Liver (tissue), 9 donors: ENCODE data around the gene CTPS2. TPM values are rescaled to one million over a fixed set of nuclear protein-coding genes. Genes with fewer than 3 reads are reported as not detected.

Experiments
- DNase-seq: peaks from one replicate; pipeline ENCODE4 v3.0.0-alpha.2; 2017; ENCODE audit warnings: low spot score
- H3K27ac ChIP-seq, 2 donors: one replicate each; pipeline ENCODE4 v1.7.0; 2013; ENCODE audit warnings: inconsistent platforms in 2 of 2, low read length in 2 of 2, control low read depth in 1 of 2, low read depth in 1 of 2, mild to moderate bottlenecking in 1 of 2
- H3K27me3 ChIP-seq, 4 donors: one replicate each; pipeline versions ENCODE4 v1.6.1 to v1.7.0; 2013; ENCODE audit warnings: low read length in 3 of 4, inconsistent platforms in 1 of 4, mild to moderate bottlenecking in 1 of 4, moderate library complexity in 1 of 4; ENCODE audit not compliant: control insufficient read depth in 4 of 4, insufficient read depth in 4 of 4
- H3K36me3 ChIP-seq, 4 donors: one replicate each; pipeline versions ENCODE4 v1.6.1 to v1.7.0; 2013; ENCODE audit warnings: low read length in 3 of 4, mild to moderate bottlenecking in 3 of 4, low read depth in 1 of 4, moderate library complexity in 1 of 4; ENCODE audit not compliant: control insufficient read depth in 4 of 4, insufficient read depth in 3 of 4
- H3K4me1 ChIP-seq, 4 donors: one replicate each; pipeline versions ENCODE4 v1.6.1 to v1.7.0; 2013; ENCODE audit warnings: low read length in 3 of 4, mild to moderate bottlenecking in 3 of 4, moderate library complexity in 1 of 4; ENCODE audit not compliant: control insufficient read depth in 4 of 4, insufficient read depth in 4 of 4
- H3K4me3 ChIP-seq, 3 donors: one replicate each; pipeline versions ENCODE4 v1.6.1 to v1.7.0; 2013; ENCODE audit warnings: low read length in 3 of 3, control low read depth in 1 of 3, low read depth in 1 of 3, mild to moderate bottlenecking in 1 of 3
- H3K9ac ChIP-seq, 2 donors: one replicate each; pipeline ENCODE4 v1.7.0; 2013; ENCODE audit warnings: low read length in 2 of 2, mild to moderate bottlenecking in 2 of 2, moderate library complexity in 2 of 2, control low read depth in 1 of 2, low read depth in 1 of 2
- H3K9me3 ChIP-seq, 4 donors: one replicate each; pipeline versions ENCODE4 v1.6.1 to v1.7.0; 2013; ENCODE audit warnings: low read length in 3 of 4; ENCODE audit not compliant: control insufficient read depth in 4 of 4
- ATF3 ChIP-seq: IDR thresholded peaks from 2 replicates; pipeline ENCODE4 v1.6.1; 2016; ENCODE audit warnings: antibody characterized with exemption
- EGR1 ChIP-seq, 2 donors: IDR thresholded peaks; 2 replicates each; pipeline ENCODE4 v1.6.1; 2016 to 2018; ENCODE audit warnings: antibody characterized with exemption in 2 of 2, low read depth in 2 of 2
- FOXA1 ChIP-seq: IDR thresholded peaks from 2 replicates; pipeline ENCODE4 v1.6.1; 2016; ENCODE audit warnings: antibody characterized with exemption
- FOXA2 ChIP-seq: IDR thresholded peaks from 2 replicates; pipeline ENCODE4 v1.6.1; 2016; ENCODE audit warnings: antibody characterized with exemption
- GABPA ChIP-seq, 2 donors: IDR thresholded peaks in 1 of 2; conservative IDR thresholded peaks in 1 of 2; 2 replicates each; pipeline ENCODE4 v1.6.1; 2016; ENCODE audit warnings: antibody characterized with exemption in 2 of 2, mild to moderate bottlenecking in 1 of 2, moderate library complexity in 1 of 2
- HNF4A ChIP-seq, 2 donors: conservative IDR thresholded peaks; 2 replicates each; pipeline ENCODE4 v1.6.1; 2016; ENCODE audit warnings: antibody characterized with exemption in 2 of 2, mild to moderate bottlenecking in 2 of 2
- HNF4G ChIP-seq: IDR thresholded peaks from 2 replicates; pipeline ENCODE4 v1.6.1; 2016; ENCODE audit warnings: antibody characterized with exemption
- JUND ChIP-seq, 2 donors: IDR thresholded peaks; 2 replicates each; pipeline ENCODE4 v1.6.1; 2016; ENCODE audit warnings: antibody characterized with exemption in 2 of 2
- NR2F2 ChIP-seq: IDR thresholded peaks from 2 replicates; pipeline ENCODE4 v1.6.1; 2016; ENCODE audit warnings: antibody characterized with exemption
- RAD21 ChIP-seq, 2 donors: IDR thresholded peaks; 2 replicates each; pipeline ENCODE4 v1.6.1; 2016; ENCODE audit warnings: antibody characterized with exemption in 2 of 2, mild to moderate bottlenecking in 2 of 2
- REST ChIP-seq: IDR thresholded peaks from 2 replicates; pipeline ENCODE4 v1.6.1; 2016; ENCODE audit warnings: antibody characterized with exemption, mild to moderate bottlenecking
- RXRA ChIP-seq, 2 donors: IDR thresholded peaks; 2 replicates each; pipeline ENCODE4 v1.6.1; 2017 to 2018; ENCODE audit warnings: antibody characterized with exemption in 2 of 2, mild to moderate bottlenecking in 1 of 2
- TAF1 ChIP-seq: conservative IDR thresholded peaks from 2 replicates; pipeline ENCODE4 v1.6.1; 2016; ENCODE audit warnings: antibody characterized with exemption, mild to moderate bottlenecking
- YY1 ChIP-seq: IDR thresholded peaks from 2 replicates; pipeline ENCODE4 v1.6.1; 2016; ENCODE audit warnings: antibody characterized with exemption, mild to moderate bottlenecking
- ZBTB33 ChIP-seq: IDR thresholded peaks from 2 replicates; pipeline ENCODE4 v1.6.1; 2016; ENCODE audit warnings: antibody characterized with exemption
- WGBS: extraction: QIAGEN DNeasy Blood & Tissue Kit; methylation state at CpG from one replicate; pipeline ENCODE4 v1.1.7; 2013; 5-methylcytosine and 5-hydroxymethylcytosine counted together
- polyA plus RNA-seq, 2 donors: library from polyadenylated mRNA; stranded (reverse) in 1 of 2; unstranded in 1 of 2; fragments of 200-250 nt in 1 of 2; fragments of >200 nt in 1 of 2; fragmentation: Nextera tagmentation in 1 of 2; extraction: Ambion mirVana in 1 of 2; gene quantifications; one replicate each; pipeline versions ENCODE4 v1.2.1 to v1.2.3, GENCODE V29; 2013 to 2015
- total RNA-seq, 2 donors: library from RNA; depleted of rRNA; stranded (reverse); fragments of >200 nt; gene quantifications; one replicate each; pipeline ENCODE4 v1.2.3, GENCODE V29; 2014
- TF ChIP-seq, protein P1 (sequence below): fragments of 150-350 bp; IDR thresholded peaks from 2 replicates; pipeline ENCODE4 v1.5.1; 2017; ENCODE audit warnings: improper control_type of control experiment, low read depth, low read length; ENCODE audit not compliant: missing input control
- TF ChIP-seq, protein P2 (sequence below): IDR thresholded peaks from 2 replicates; pipeline ENCODE4 v1.6.1; 2016; ENCODE audit warnings: antibody characterized with exemption
- donor health status: healthy.
- donor health status: healthy.
- donor health status: healthy.
- donor health status: healthy.
- donor health status: healthy.

CTPS2 gene
- total and polyA plus RNA-seq, 4 donors: 3.0 to 11.2 (median 7.2) TPM

DNA sequence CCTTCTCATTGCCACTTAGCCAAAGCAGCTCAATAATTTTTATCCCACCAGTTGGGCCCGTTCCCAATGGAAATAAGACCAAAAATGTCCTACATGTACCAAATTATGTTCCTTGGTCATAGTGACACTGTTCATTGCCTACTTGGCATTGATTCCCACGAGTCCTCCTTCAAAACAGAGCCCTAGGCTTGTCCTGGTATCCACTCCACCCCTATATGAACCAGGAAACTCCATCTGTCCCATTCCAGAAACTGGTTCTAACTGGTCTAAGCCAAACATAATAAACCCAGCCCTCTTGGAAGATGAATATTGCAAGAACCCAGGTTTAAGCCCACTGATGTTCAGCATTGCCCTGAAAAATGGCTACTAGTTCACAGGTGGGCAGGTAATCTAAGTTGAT is 93.4 kb downstream of the CTPS2 start:
- no peaks in the 10 kb centered on the region for H3K4me1 ChIP-seq
- H3K36me3 ChIP-seq: peaks cover 0 to 6% (median 3%) of the 10 kb centered on the region in 4 donors
- no peaks in the 10 kb centered on the region for H3K9me3 ChIP-seq
- 87% methylated on average over 2 of the region's 2 CpGs for WGBS
- DNase-seq: no peak
- H3K27ac ChIP-seq: no peak overlapping the region
- H3K4me3 ChIP-seq: no peak overlapping the region
- TF ChIP-seq EGR1 (IDR thresholded peaks at IDR 0.05; ENCODE audit: low read depth in 2 of 2): no peak
- TF ChIP-seq JUND (IDR thresholded peaks at IDR 0.05): no peak
- H3K9ac ChIP-seq: no peak overlapping the region
- H3K27me3 ChIP-seq: no peaks in the 10 kb centered on the region

DNA sequence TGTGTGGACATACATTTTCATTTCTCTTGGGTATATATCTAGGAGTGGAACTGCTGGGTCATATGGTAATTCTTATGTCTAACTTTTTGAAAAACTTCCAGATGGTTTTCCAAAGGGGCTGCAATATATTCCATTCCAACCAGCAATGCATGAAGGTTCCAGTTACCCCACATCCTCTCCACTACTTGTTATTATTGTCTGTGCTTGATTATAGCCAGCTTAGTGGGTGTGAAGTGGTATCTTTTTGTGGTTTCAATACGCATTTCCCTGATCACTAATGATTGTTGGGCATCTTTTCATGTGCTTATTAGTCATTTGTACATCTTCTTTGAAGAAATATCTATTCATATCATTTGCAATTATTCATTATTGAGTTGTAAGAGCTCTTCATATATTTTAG is 94.0 kb downstream of the CTPS2 start:
- H3K9me3 ChIP-seq: no peaks in the 10 kb centered on the region
- H3K4me1 ChIP-seq: no peaks in the 10 kb centered on the region
- H3K27me3 ChIP-seq: no peaks in the 10 kb centered on the region
- TF ChIP-seq NR2F2 (no peak), ATF3 (no peak), EGR1 (IDR thresholded peaks at IDR 0.05; ENCODE audit: low read depth in 2 of 2) (no peak), HNF4G (no peak), FOXA1 (no peak), TAF1 (no peak), YY1 (no peak)
- no peak overlapping the region for H3K4me3 ChIP-seq
- WGBS: 92% methylated on average over 1 of the region's 1 CpG
- DNase-seq: no peak
- no peak overlapping the region for H3K9ac ChIP-seq
- no peak overlapping the region for H3K27ac ChIP-seq
- peaks cover 0 to 10% (median 3%) of the 10 kb centered on the region in 4 donors for H3K36me3 ChIP-seq

- no peaks in the 10 kb centered on the region for H3K9me3 ChIP-seq
- no peak for DNase-seq
- H3K9ac ChIP-seq: no peak overlapping the region
- no peaks in the 10 kb centered on the region for H3K4me1 ChIP-seq
- no peak for TF ChIP-seq REST
- no peak for TF ChIP-seq JUND (IDR thresholded peaks at IDR 0.05)
- no peak for TF ChIP-seq ZBTB33
- TF ChIP-seq FOXA1: no peak
- no peak for TF ChIP-seq RXRA (IDR thresholded peaks at IDR 0.05)
- TF ChIP-seq ATF3: no peak
- no peak for TF ChIP-seq HNF4A (conservative IDR thresholded peaks at IDR 0.05)
- TF ChIP-seq, protein P1, sequence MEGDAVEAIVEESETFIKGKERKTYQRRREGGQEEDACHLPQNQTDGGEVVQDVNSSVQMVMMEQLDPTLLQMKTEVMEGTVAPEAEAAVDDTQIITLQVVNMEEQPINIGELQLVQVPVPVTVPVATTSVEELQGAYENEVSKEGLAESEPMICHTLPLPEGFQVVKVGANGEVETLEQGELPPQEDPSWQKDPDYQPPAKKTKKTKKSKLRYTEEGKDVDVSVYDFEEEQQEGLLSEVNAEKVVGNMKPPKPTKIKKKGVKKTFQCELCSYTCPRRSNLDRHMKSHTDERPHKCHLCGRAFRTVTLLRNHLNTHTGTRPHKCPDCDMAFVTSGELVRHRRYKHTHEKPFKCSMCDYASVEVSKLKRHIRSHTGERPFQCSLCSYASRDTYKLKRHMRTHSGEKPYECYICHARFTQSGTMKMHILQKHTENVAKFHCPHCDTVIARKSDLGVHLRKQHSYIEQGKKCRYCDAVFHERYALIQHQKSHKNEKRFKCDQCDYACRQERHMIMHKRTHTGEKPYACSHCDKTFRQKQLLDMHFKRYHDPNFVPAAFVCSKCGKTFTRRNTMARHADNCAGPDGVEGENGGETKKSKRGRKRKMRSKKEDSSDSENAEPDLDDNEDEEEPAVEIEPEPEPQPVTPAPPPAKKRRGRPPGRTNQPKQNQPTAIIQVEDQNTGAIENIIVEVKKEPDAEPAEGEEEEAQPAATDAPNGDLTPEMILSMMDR: no peak
- TF ChIP-seq HNF4G: no peak
- no peak for TF ChIP-seq YY1
- TF ChIP-seq RAD21 (IDR thresholded peaks at IDR 0.05): no peak
- no peak for TF ChIP-seq FOXA2
- TF ChIP-seq, protein P2, sequence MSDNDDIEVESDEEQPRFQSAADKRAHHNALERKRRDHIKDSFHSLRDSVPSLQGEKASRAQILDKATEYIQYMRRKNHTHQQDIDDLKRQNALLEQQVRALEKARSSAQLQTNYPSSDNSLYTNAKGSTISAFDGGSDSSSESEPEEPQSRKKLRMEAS: no peak
- no peak for TF ChIP-seq GABPA (IDR thresholded peaks at IDR 0.05 in 1 of 2, conservative IDR thresholded peaks at IDR 0.05 in 1 of 2)
- H3K27me3 ChIP-seq: peaks cover 0 to 3% (median 0%) of the 10 kb centered on the region in 4 donors
- no peak overlapping the region for H3K27ac ChIP-seq
- H3K4me3 ChIP-seq: no peak overlapping the region
- peaks cover 0 to 10% (median 3%) of the 10 kb centered on the region in 4 donors for H3K36me3 ChIP-seq
- WGBS: 94% methylated on average over 1 of the region's 1 CpG
These were observed 95.1 kb downstream of the CTPS2 start for GRCh38 chrX:16617382-16617781.
